B cell (primary cell): ENCODE data around the gene ITIH1. TPM values are rescaled to one million over a fixed set of nuclear protein-coding genes. Genes with fewer than 3 reads are reported as not detected.

ENCODE experiments used
- ATAC-seq: fragments of 200-7000 bp; cut with Tn5 transposase; one replicate; pipeline ENCODE4 v1.10.0; 2021; ENCODE audit warnings: low read depth, mild to moderate bottlenecking, moderate number of reproducible peaks, moderate library complexity
- CTCF ChIA-PET: fragments of 350-600 bp; sonication (Branson Sonifier 250); formaldehyde crosslinking; loops from one replicate; lab custom pipeline; 2021; ENCODE audit warnings: antibody characterized with exemption, inconsistent platforms; lab: Charles Lee
- POLR2A ChIA-PET: fragments of 350-600 bp; sonication (Branson Sonifier 250); formaldehyde crosslinking; loops from one replicate; lab custom pipeline; 2021; ENCODE audit warnings: antibody characterized with exemption; lab: Charles Lee
- DNase-seq: peaks from one replicate; pipeline ENCODE4 v3.0.0; 2013
- H2AFZ ChIP-seq: 2 replicates; pipeline ENCODE4 v1.6.1; 2012; ENCODE audit warnings: mild to moderate bottlenecking, low read depth, low read length; ENCODE audit not compliant: insufficient read depth, poor library complexity, severe bottlenecking
- H3K27ac ChIP-seq, 2 donors: 1 replicate in 1 of 2; 2 replicates in 1 of 2; pipeline ENCODE4 v1.5.1; 2012 to 2013; ENCODE audit warnings: low read length in 2 of 2, mild to moderate bottlenecking in 2 of 2, moderate library complexity in 1 of 2
- H3K27me3 ChIP-seq, 4 experiments: fragments of 200-600 bp in 1 of 4; sonication (generic) in 1 of 4; replicated peaks in 1 of 4; 1 replicate in 2 of 4; 2 replicates in 2 of 4; pipeline versions ENCODE4 v1.6.1 to v1.7.0; 2013 to 2016; ENCODE audit warnings: low read length in 3 of 4, mild to moderate bottlenecking in 2 of 4, mixed read lengths in 1 of 4, moderate library complexity in 1 of 4; ENCODE audit not compliant: insufficient read depth in 4 of 4, control insufficient read depth in 3 of 4; ENCODE audit errors: control extremely low read depth in 1 of 4
- H3K36me3 ChIP-seq, 2 experiments: replicated peaks in 1 of 2; 1 replicate in 1 of 2; 2 replicates in 1 of 2; pipeline versions ENCODE4 v1.6.1 to v1.7.1; 2013; ENCODE audit warnings: low read length in 1 of 2; ENCODE audit not compliant: insufficient read depth in 2 of 2, control insufficient read depth in 1 of 2; ENCODE audit errors: control extremely low read depth in 1 of 2, extremely low read depth in 1 of 2
- H3K4me1 ChIP-seq, 2 donors: fragments of 200-600 bp in 1 of 2; sonication (generic) in 1 of 2; 1 replicate in 1 of 2; 2 replicates in 1 of 2; pipeline versions ENCODE4 v1.5.1 to v1.6.1; 2013 to 2017; ENCODE audit warnings: low read length in 2 of 2; ENCODE audit not compliant: control insufficient read depth in 2 of 2, insufficient read depth in 2 of 2
- H3K4me2 ChIP-seq: replicated peaks from 2 replicates; pipeline ENCODE3; 2012; ENCODE audit warnings: mild to moderate bottlenecking, low read depth, low read length; ENCODE audit not compliant: poor library complexity, severe bottlenecking
- H3K4me3 ChIP-seq, 5 experiments: fragments of 200-600 bp in 1 of 5; sonication (generic) in 1 of 5; 1 replicate in 3 of 5; 2 replicates in 2 of 5; pipeline versions ENCODE4 v1.5.1 to v1.7.0; 2011 to 2016; ENCODE audit warnings: low read length in 4 of 5, mild to moderate bottlenecking in 4 of 5, low read depth in 2 of 5, control low read depth in 1 of 5, moderate library complexity in 1 of 5; ENCODE audit not compliant: insufficient read depth in 1 of 5; ENCODE audit errors: control extremely low read depth in 1 of 5, extremely low read depth in 1 of 5
- H3K79me2 ChIP-seq: fragments of 200-600 bp; sonication (generic); one replicate; pipeline ENCODE4 v1.6.0; 2016; ENCODE audit warnings: low read length; ENCODE audit not compliant: control insufficient read depth, insufficient read depth
- H3K9ac ChIP-seq: fragments of 200-600 bp; sonication (generic); 2 replicates; pipeline ENCODE4 v1.6.1; 2017; ENCODE audit warnings: mild to moderate bottlenecking, low read length, moderate library complexity
- H3K9me3 ChIP-seq, 3 donors: one replicate each; pipeline versions ENCODE4 v1.6.1 to v1.7.1; 2013; ENCODE audit warnings: low read length in 2 of 3; ENCODE audit not compliant: control insufficient read depth in 2 of 3, insufficient read depth in 1 of 3; ENCODE audit errors: control extremely low read depth in 1 of 3
- H4K20me1 ChIP-seq: 2 replicates; pipeline ENCODE4 v1.6.0; 2012; ENCODE audit warnings: mild to moderate bottlenecking, low read length; ENCODE audit not compliant: insufficient read depth, control insufficient read depth, poor library complexity, severe bottlenecking
- H3K27ac Mint-ChIP-seq: one replicate; pipeline ENCODE4 v1.8.0; 2021; ENCODE audit warnings: mixed read lengths
- H3K27me3 Mint-ChIP-seq: one replicate; pipeline ENCODE4 v1.8.0; 2021; ENCODE audit warnings: mixed read lengths
- H3K4me1 Mint-ChIP-seq: one replicate; pipeline ENCODE4 v1.8.0; 2021; ENCODE audit warnings: mixed read lengths
- H3K4me3 Mint-ChIP-seq: one replicate; pipeline ENCODE4 v1.8.0; 2021; ENCODE audit warnings: mixed read lengths
- H3K9me3 Mint-ChIP-seq: one replicate; pipeline ENCODE4 v1.8.0; 2022; ENCODE audit warnings: mixed read lengths; ENCODE audit not compliant: insufficient read depth
- CTCF ChIP-seq: fragments of 200-600 bp; IDR thresholded peaks from one replicate; pipeline ENCODE4 v1.8.0; 2022; ENCODE audit warnings: antibody characterized with exemption, mild to moderate bottlenecking
- EZH2 ChIP-seq: IDR thresholded peaks from 2 replicates; pipeline ENCODE4 v1.6.1; 2012; ENCODE audit warnings: borderline replicate concordance, low read depth, mild to moderate bottlenecking, moderate library complexity, low read length; ENCODE audit not compliant: insufficient read depth, poor library complexity, severe bottlenecking
- WGBS: methylation state at CpG from one replicate; pipeline ENCODE4 v1.1.5; 2013; ENCODE audit warnings: missing lambda C conversion rate; ENCODE audit not compliant: insufficient coverage; 5-methylcytosine and 5-hydroxymethylcytosine counted together
- intact Hi-C: fragments of 100-400 bp; cut with micrococcal nuclease; formaldehyde crosslinking; loops from one replicate; pipeline ENCODE4 v1.10.0; 2022
- polyA plus RNA-seq: library from polyadenylated mRNA; depleted of rRNA; stranded (reverse); fragments of >200 nt; gene quantifications from 2 replicates; pipeline ENCODE4 v1.2.3, GENCODE V29; 2012
- total RNA-seq, 2 donors: library from RNA; stranded (reverse); fragments of 120-200 nt in 1 of 2; gene quantifications; 1 replicate in 1 of 2; 2 replicates in 1 of 2; pipeline versions ENCODE4 v1.2.3 to v1.2.4, GENCODE V29; 2013 to 2022

Gene ITIH1
- total and polyA plus RNA-seq, 2 donors (not counting 1 experiment from before 2014, with no cell fraction given), result 2.0 TPM; not detected in 1

GRCh38 chr3:52816654-52817053 is 39.3 kb downstream of the ITIH1 start:
- intact Hi-C loops, result no loop called here
- Histone ChIP-seq H3K4me2 (no peak overlapping the region), H3K9me3 (no peaks in the 10 kb centered on the region), H3K27me3 (no peaks in the 10 kb centered on the region), H3K27ac (no peak overlapping the region), H3K4me1 (no peaks in the 10 kb centered on the region), H2AFZ (no peak overlapping the region), H4K20me1 (no peaks in the 10 kb centered on the region), H3K9ac (no peak overlapping the region), H3K79me2 (no peaks in the 10 kb centered on the region), H3K36me3 (no peaks in the 10 kb centered on the region), H3K4me3 (no peak overlapping the region)
- Mint-ChIP-seq H3K9me3 (no peaks in the 10 kb centered on the region), H3K27me3 (no peaks in the 10 kb centered on the region), H3K4me3 (no peak overlapping the region), H3K4me1 (no peaks in the 10 kb centered on the region), H3K27ac (no peak overlapping the region)
- ChIA-PET POLR2A (no interaction called here), CTCF (interaction anchor here (1.7 kb wide), 1 partner anchor 17 kb away, joined by 3 read pairs; no protein-coding TSS in a partner anchor)
- DNase-seq (no peak), ATAC-seq (no peak)
- 96% methylated on average over 10 of the region's 10 CpGs for WGBS
- no peak for TF ChIP-seq EZH2
- TF ChIP-seq CTCF, result no peak

- Mint-ChIP-seq H3K4me3 (no peak overlapping the region), H3K4me1 (no peaks in the 10 kb centered on the region), H3K9me3 (no peaks in the 10 kb centered on the region), H3K27ac (no peak overlapping the region), H3K27me3 (no peaks in the 10 kb centered on the region)
- ATAC-seq (no peak), DNase-seq (no peak)
- H3K79me2 ChIP-seq, result no peaks in the 10 kb centered on the region
- intact Hi-C loops, result no loop called here
- no peak overlapping the region for H3K4me3 ChIP-seq
- no peak overlapping the region for H2AFZ ChIP-seq
- WGBS, result 98% methylated on average over 7 of the region's 10 CpGs
- no peaks in the 10 kb centered on the region for H3K36me3 ChIP-seq
- H3K9me3 ChIP-seq, result no peaks in the 10 kb centered on the region
- no peaks in the 10 kb centered on the region for H4K20me1 ChIP-seq
- TF ChIP-seq EZH2 (no peak), CTCF (no peak)
- H3K4me1 ChIP-seq, result no peaks in the 10 kb centered on the region
- no peaks in the 10 kb centered on the region for H3K27me3 ChIP-seq
- H3K27ac ChIP-seq, result no peak overlapping the region
- POLR2A ChIA-PET, result no interaction called here
- H3K9ac ChIP-seq, result no peak overlapping the region
- CTCF ChIA-PET, result no interaction called here
- no peak overlapping the region for H3K4me2 ChIP-seq
These were observed 39.8 kb downstream of the ITIH1 start for GRCh38 chr3:52817221-52817620.
